B cell (primary cell): ENCODE measurements around the gene RAB41. TPM values are rescaled to one million over a fixed set of nuclear protein-coding genes. Genes with fewer than 3 reads are reported as not detected.
A peak's percentile ranks its signal among the peaks of the same experiment; 100 is the strongest.

Source experiments
- ATAC-seq: fragments of 200-7000 bp; cut with Tn5 transposase; one replicate; pipeline ENCODE4 v1.10.0; 2021; ENCODE audit warnings: low read depth, mild to moderate bottlenecking, moderate number of reproducible peaks, moderate library complexity
- CTCF ChIA-PET: fragments of 350-600 bp; sonication (Branson Sonifier 250); formaldehyde crosslinking; loops from one replicate; lab custom pipeline; 2021; ENCODE audit warnings: antibody characterized with exemption, inconsistent platforms; lab: Charles Lee
- POLR2A ChIA-PET: fragments of 350-600 bp; sonication (Branson Sonifier 250); formaldehyde crosslinking; loops from one replicate; lab custom pipeline; 2021; ENCODE audit warnings: antibody characterized with exemption; lab: Charles Lee
- DNase-seq: peaks from one replicate; pipeline ENCODE4 v3.0.0; 2013
- H2AFZ ChIP-seq: 2 replicates; pipeline ENCODE4 v1.6.1; 2012; ENCODE audit warnings: mild to moderate bottlenecking, low read depth, low read length; ENCODE audit not compliant: insufficient read depth, poor library complexity, severe bottlenecking
- H3K27ac ChIP-seq, 2 donors: 1 replicate in 1 of 2; 2 replicates in 1 of 2; pipeline ENCODE4 v1.5.1; 2012 to 2013; ENCODE audit warnings: low read length in 2 of 2, mild to moderate bottlenecking in 2 of 2, moderate library complexity in 1 of 2
- H3K27me3 ChIP-seq, 4 experiments: fragments of 200-600 bp in 1 of 4; sonication (generic) in 1 of 4; replicated peaks in 1 of 4; 1 replicate in 2 of 4; 2 replicates in 2 of 4; pipeline versions ENCODE4 v1.6.1 to v1.7.0; 2013 to 2016; ENCODE audit warnings: low read length in 3 of 4, mild to moderate bottlenecking in 2 of 4, mixed read lengths in 1 of 4, moderate library complexity in 1 of 4; ENCODE audit not compliant: insufficient read depth in 4 of 4, control insufficient read depth in 3 of 4; ENCODE audit errors: control extremely low read depth in 1 of 4
- H3K36me3 ChIP-seq, 2 experiments: replicated peaks in 1 of 2; 1 replicate in 1 of 2; 2 replicates in 1 of 2; pipeline versions ENCODE4 v1.6.1 to v1.7.1; 2013; ENCODE audit warnings: low read length in 1 of 2; ENCODE audit not compliant: insufficient read depth in 2 of 2, control insufficient read depth in 1 of 2; ENCODE audit errors: control extremely low read depth in 1 of 2, extremely low read depth in 1 of 2
- H3K4me1 ChIP-seq, 2 donors: fragments of 200-600 bp in 1 of 2; sonication (generic) in 1 of 2; 1 replicate in 1 of 2; 2 replicates in 1 of 2; pipeline versions ENCODE4 v1.5.1 to v1.6.1; 2013 to 2017; ENCODE audit warnings: low read length in 2 of 2; ENCODE audit not compliant: control insufficient read depth in 2 of 2, insufficient read depth in 2 of 2
- H3K4me2 ChIP-seq: replicated peaks from 2 replicates; pipeline ENCODE3; 2012; ENCODE audit warnings: mild to moderate bottlenecking, low read depth, low read length; ENCODE audit not compliant: poor library complexity, severe bottlenecking
- H3K4me3 ChIP-seq, 5 experiments: fragments of 200-600 bp in 1 of 5; sonication (generic) in 1 of 5; 1 replicate in 3 of 5; 2 replicates in 2 of 5; pipeline versions ENCODE4 v1.5.1 to v1.7.0; 2011 to 2016; ENCODE audit warnings: low read length in 4 of 5, mild to moderate bottlenecking in 4 of 5, low read depth in 2 of 5, control low read depth in 1 of 5, moderate library complexity in 1 of 5; ENCODE audit not compliant: insufficient read depth in 1 of 5; ENCODE audit errors: control extremely low read depth in 1 of 5, extremely low read depth in 1 of 5
- H3K79me2 ChIP-seq: fragments of 200-600 bp; sonication (generic); one replicate; pipeline ENCODE4 v1.6.0; 2016; ENCODE audit warnings: low read length; ENCODE audit not compliant: control insufficient read depth, insufficient read depth
- H3K9ac ChIP-seq: fragments of 200-600 bp; sonication (generic); 2 replicates; pipeline ENCODE4 v1.6.1; 2017; ENCODE audit warnings: mild to moderate bottlenecking, low read length, moderate library complexity
- H3K9me3 ChIP-seq, 3 donors: one replicate each; pipeline versions ENCODE4 v1.6.1 to v1.7.1; 2013; ENCODE audit warnings: low read length in 2 of 3; ENCODE audit not compliant: control insufficient read depth in 2 of 3, insufficient read depth in 1 of 3; ENCODE audit errors: control extremely low read depth in 1 of 3
- H4K20me1 ChIP-seq: 2 replicates; pipeline ENCODE4 v1.6.0; 2012; ENCODE audit warnings: mild to moderate bottlenecking, low read length; ENCODE audit not compliant: insufficient read depth, control insufficient read depth, poor library complexity, severe bottlenecking
- H3K27ac Mint-ChIP-seq: one replicate; pipeline ENCODE4 v1.8.0; 2021; ENCODE audit warnings: mixed read lengths
- H3K27me3 Mint-ChIP-seq: one replicate; pipeline ENCODE4 v1.8.0; 2021; ENCODE audit warnings: mixed read lengths
- H3K4me1 Mint-ChIP-seq: one replicate; pipeline ENCODE4 v1.8.0; 2021; ENCODE audit warnings: mixed read lengths
- H3K4me3 Mint-ChIP-seq: one replicate; pipeline ENCODE4 v1.8.0; 2021; ENCODE audit warnings: mixed read lengths
- H3K9me3 Mint-ChIP-seq: one replicate; pipeline ENCODE4 v1.8.0; 2022; ENCODE audit warnings: mixed read lengths; ENCODE audit not compliant: insufficient read depth
- CTCF ChIP-seq: fragments of 200-600 bp; IDR thresholded peaks from one replicate; pipeline ENCODE4 v1.8.0; 2022; ENCODE audit warnings: antibody characterized with exemption, mild to moderate bottlenecking
- EZH2 ChIP-seq: IDR thresholded peaks from 2 replicates; pipeline ENCODE4 v1.6.1; 2012; ENCODE audit warnings: borderline replicate concordance, low read depth, mild to moderate bottlenecking, moderate library complexity, low read length; ENCODE audit not compliant: insufficient read depth, poor library complexity, severe bottlenecking
- WGBS: methylation state at CpG from one replicate; pipeline ENCODE4 v1.1.5; 2013; ENCODE audit warnings: missing lambda C conversion rate; ENCODE audit not compliant: insufficient coverage; 5-methylcytosine and 5-hydroxymethylcytosine counted together
- intact Hi-C: fragments of 100-400 bp; cut with micrococcal nuclease; formaldehyde crosslinking; loops from one replicate; pipeline ENCODE4 v1.10.0; 2022
- polyA plus RNA-seq: library from polyadenylated mRNA; depleted of rRNA; stranded (reverse); fragments of >200 nt; gene quantifications from 2 replicates; pipeline ENCODE4 v1.2.3, GENCODE V29; 2012
- total RNA-seq, 2 donors: library from RNA; stranded (reverse); fragments of 120-200 nt in 1 of 2; gene quantifications; 1 replicate in 1 of 2; 2 replicates in 1 of 2; pipeline versions ENCODE4 v1.2.3 to v1.2.4, GENCODE V29; 2013 to 2022

Gene RAB41
- total and polyA plus RNA-seq, 2 donors (not counting 1 experiment from before 2014, with no cell fraction given): not detected

GRCh38 chrX:70262952-70263567, 18.9 kb upstream of the RAB41 start:
- H3K27ac ChIP-seq: no peak overlapping the region
- no peaks in the 10 kb centered on the region for H3K36me3 ChIP-seq
- no peak overlapping the region for H3K4me3 ChIP-seq
- ChIA-PET POLR2A (no interaction called here), CTCF (interaction anchor here (0.5 kb wide), 2 partner anchors 423 to 949 kb away, joined by 3 read pairs; no protein-coding TSS in a partner anchor)
- H4K20me1 ChIP-seq: no peaks in the 10 kb centered on the region
- no peak for ATAC-seq
- TF ChIP-seq CTCF (peak; percentile 9), EZH2 (no peak)
- H3K4me1 ChIP-seq: no peaks in the 10 kb centered on the region
- no peak overlapping the region for H2AFZ ChIP-seq
- no peaks in the 10 kb centered on the region for H3K27me3 Mint-ChIP-seq
- no peaks in the 10 kb centered on the region for H3K9me3 ChIP-seq
- H3K27me3 ChIP-seq: no peaks in the 10 kb centered on the region
- no peak overlapping the region for H3K4me2 ChIP-seq
- H3K4me3 Mint-ChIP-seq: no peak overlapping the region
- no peaks in the 10 kb centered on the region for H3K9me3 Mint-ChIP-seq
- no peak for DNase-seq
- no peak overlapping the region for H3K9ac ChIP-seq
- H3K4me1 Mint-ChIP-seq: no peaks in the 10 kb centered on the region
- WGBS: 48% methylated on average over 7 of the region's 7 CpGs
- intact Hi-C loops: no loop called here
- H3K27ac Mint-ChIP-seq: no peak overlapping the region
- H3K79me2 ChIP-seq: no peaks in the 10 kb centered on the region

GRCh38 chrX:70264784-70265183, 17.2 kb upstream of the RAB41 start:
- no CpG with 5 or more reads among the region's 3 CpGs for WGBS
- Histone ChIP-seq H2AFZ (no peak overlapping the region), H4K20me1 (no peaks in the 10 kb centered on the region), H3K36me3 (no peaks in the 10 kb centered on the region), H3K27ac (no peak overlapping the region), H3K4me2 (no peak overlapping the region), H3K4me1 (no peaks in the 10 kb centered on the region), H3K9me3 (no peaks in the 10 kb centered on the region), H3K79me2 (no peaks in the 10 kb centered on the region), H3K27me3 (no peaks in the 10 kb centered on the region), H3K4me3 (no peak overlapping the region), H3K9ac (no peak overlapping the region)
- TF ChIP-seq CTCF: no peak
- no peak for TF ChIP-seq EZH2
- Mint-ChIP-seq H3K9me3 (no peaks in the 10 kb centered on the region), H3K4me1 (no peaks in the 10 kb centered on the region), H3K27ac (no peak overlapping the region), H3K27me3 (no peaks in the 10 kb centered on the region), H3K4me3 (no peak overlapping the region)
- DNase-seq: no peak
- POLR2A ChIA-PET: no interaction called here
- CTCF ChIA-PET: no interaction called here
- intact Hi-C loops: no loop called here
- ATAC-seq: no peak
